ENCODE data around the gene HTR1B.

DNA sequence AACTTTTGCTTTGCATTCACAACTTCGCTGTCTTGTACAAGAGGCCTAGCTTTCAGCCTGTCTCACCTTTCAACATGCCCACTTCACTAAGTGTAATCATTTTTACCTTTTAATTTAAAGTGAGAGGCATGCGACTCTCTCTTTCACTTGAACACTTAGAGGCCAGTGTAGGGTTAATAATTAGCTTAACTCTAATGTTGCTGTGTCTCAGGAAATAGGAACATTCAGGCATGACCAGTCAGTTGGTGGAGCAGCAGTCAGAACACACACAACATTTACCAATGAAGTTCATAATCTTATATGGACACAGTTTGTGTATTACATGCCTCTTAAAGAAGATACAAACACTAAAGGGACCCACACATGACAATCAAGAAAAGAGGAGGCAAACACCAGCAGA lies 47.6 kb downstream of the HTR1B start:
- no peak for TF ChIP-seq POLR2A (IDR thresholded peaks at IDR 0.05)
- TF ChIP-seq, protein P1, sequence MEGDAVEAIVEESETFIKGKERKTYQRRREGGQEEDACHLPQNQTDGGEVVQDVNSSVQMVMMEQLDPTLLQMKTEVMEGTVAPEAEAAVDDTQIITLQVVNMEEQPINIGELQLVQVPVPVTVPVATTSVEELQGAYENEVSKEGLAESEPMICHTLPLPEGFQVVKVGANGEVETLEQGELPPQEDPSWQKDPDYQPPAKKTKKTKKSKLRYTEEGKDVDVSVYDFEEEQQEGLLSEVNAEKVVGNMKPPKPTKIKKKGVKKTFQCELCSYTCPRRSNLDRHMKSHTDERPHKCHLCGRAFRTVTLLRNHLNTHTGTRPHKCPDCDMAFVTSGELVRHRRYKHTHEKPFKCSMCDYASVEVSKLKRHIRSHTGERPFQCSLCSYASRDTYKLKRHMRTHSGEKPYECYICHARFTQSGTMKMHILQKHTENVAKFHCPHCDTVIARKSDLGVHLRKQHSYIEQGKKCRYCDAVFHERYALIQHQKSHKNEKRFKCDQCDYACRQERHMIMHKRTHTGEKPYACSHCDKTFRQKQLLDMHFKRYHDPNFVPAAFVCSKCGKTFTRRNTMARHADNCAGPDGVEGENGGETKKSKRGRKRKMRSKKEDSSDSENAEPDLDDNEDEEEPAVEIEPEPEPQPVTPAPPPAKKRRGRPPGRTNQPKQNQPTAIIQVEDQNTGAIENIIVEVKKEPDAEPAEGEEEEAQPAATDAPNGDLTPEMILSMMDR (IDR thresholded peaks at IDR 0.05), result no peak
